Subcutaneous abdominal adipose tissue (tissue), 5 donors: Measurements from ENCODE around the gene GRIN2D.

Source experiments
- H3K27ac ChIP-seq: one replicate; pipeline ENCODE4 v1.7.0; 2013; ENCODE audit warnings: low read depth, mild to moderate bottlenecking, inconsistent platforms, low read length, moderate library complexity
- H3K27me3 ChIP-seq, 5 donors: one replicate each; pipeline ENCODE4 v1.7.0; 2013; ENCODE audit warnings: low read length in 5 of 5, inconsistent platforms in 1 of 5; ENCODE audit not compliant: control insufficient read depth in 5 of 5, insufficient read depth in 4 of 5
- H3K36me3 ChIP-seq, 5 donors: one replicate each; pipeline ENCODE4 v1.7.0; 2013; ENCODE audit warnings: low read length in 5 of 5; ENCODE audit not compliant: control insufficient read depth in 5 of 5, insufficient read depth in 5 of 5
- H3K4me1 ChIP-seq, 5 donors: one replicate each; pipeline ENCODE4 v1.7.0; 2013; ENCODE audit warnings: low read length in 5 of 5, mild to moderate bottlenecking in 3 of 5, moderate library complexity in 1 of 5; ENCODE audit not compliant: control insufficient read depth in 5 of 5, insufficient read depth in 5 of 5
- H3K4me3 ChIP-seq, 5 donors: one replicate each; pipeline ENCODE4 v1.7.0; 2013; ENCODE audit warnings: low read length in 5 of 5, low read depth in 1 of 5
- H3K9ac ChIP-seq, 5 donors: one replicate each; pipeline ENCODE4 v1.7.0; 2013; ENCODE audit warnings: low read length in 5 of 5, mild to moderate bottlenecking in 4 of 5, moderate library complexity in 3 of 5
- H3K9me3 ChIP-seq, 5 donors: one replicate each; pipeline ENCODE4 v1.7.0; 2013; ENCODE audit warnings: low read length in 5 of 5; ENCODE audit not compliant: control insufficient read depth in 5 of 5
- donor health status: healthy.
- donor health status: healthy.
- donor health status: healthy.
- donor health status: healthy.
- donor health status: healthy.

The GRIN2D gene

GRCh38 chr19:48393559-48394330 is at the start of gene GRIN2D:
TSS of gene GRIN2D (plus strand) at chr19:48393668. CDS start at chr19:48398393, 4,725 bp downstream.
- Histone ChIP-seq H3K36me3 (peaks cover 0 to 8% (median 8%) of the 10 kb centered on the region in 5 donors), H3K4me1 (peaks cover 2 to 39% (median 26%) of the 10 kb centered on the region in 5 donors), H3K27ac (no peak within 1 kb of the TSS), H3K9ac (no peak within 1 kb of the TSS), H3K9me3 (no peaks in the 10 kb centered on the region), H3K27me3 (peaks cover 43 to 56% (median 49%) of the 10 kb centered on the region in 5 donors), H3K4me3 (no peak within 1 kb of the TSS)

GRCh38 chr19:48344892-48345291 is 48.6 kb upstream of the GRIN2D start:
- no peak overlapping the region for H3K9ac ChIP-seq
- H3K27me3 ChIP-seq: no peaks in the 10 kb centered on the region
- peaks cover 0 to 19% (median 7%) of the 10 kb centered on the region in 5 donors for H3K36me3 ChIP-seq
- H3K9me3 ChIP-seq: no peaks in the 10 kb centered on the region
- peaks cover 0 to 6% (median 0%) of the 10 kb centered on the region in 5 donors for H3K4me1 ChIP-seq
- no peak overlapping the region for H3K4me3 ChIP-seq
- H3K27ac ChIP-seq: no peak overlapping the region

GRCh38 chr19:48346191-48346590 is 47.3 kb upstream of the GRIN2D start:
- peaks cover 0 to 15% (median 7%) of the 10 kb centered on the region in 5 donors for H3K36me3 ChIP-seq
- no peaks in the 10 kb centered on the region for H3K9me3 ChIP-seq
- peaks cover 0 to 6% (median 0%) of the 10 kb centered on the region in 5 donors for H3K4me1 ChIP-seq
- no peaks in the 10 kb centered on the region for H3K27me3 ChIP-seq
- H3K27ac ChIP-seq: no peak overlapping the region
- no peak overlapping the region for H3K4me3 ChIP-seq
- H3K9ac ChIP-seq: no peak overlapping the region

GRCh38 chr19:48348045-48348444 is 45.4 kb upstream of the GRIN2D start:
- H3K27ac ChIP-seq: no peak overlapping the region
- no peak overlapping the region for H3K9ac ChIP-seq
- H3K4me3 ChIP-seq: no peak overlapping the region
- H3K9me3 ChIP-seq: no peaks in the 10 kb centered on the region
- peaks cover 0 to 6% (median 0%) of the 10 kb centered on the region in 5 donors for H3K4me1 ChIP-seq
- peaks cover 0 to under 1% (median 0%) of the 10 kb centered on the region in 5 donors for H3K36me3 ChIP-seq
- H3K27me3 ChIP-seq: no peaks in the 10 kb centered on the region

GRCh38 chr19:48348737-48349136 is 44.7 kb upstream of the GRIN2D start:
- Histone ChIP-seq H3K9me3 (no peaks in the 10 kb centered on the region), H3K9ac (no peak overlapping the region), H3K36me3 (no peaks in the 10 kb centered on the region), H3K4me3 (no peak overlapping the region), H3K4me1 (peaks cover 0 to 6% (median 0%) of the 10 kb centered on the region in 5 donors), H3K27me3 (no peaks in the 10 kb centered on the region), H3K27ac (no peak overlapping the region)

GRCh38 chr19:48350856-48351255 is 42.6 kb upstream of the GRIN2D start:
- no peak overlapping the region for H3K4me3 ChIP-seq
- no peaks in the 10 kb centered on the region for H3K27me3 ChIP-seq
- H3K36me3 ChIP-seq: peaks cover 0 to 6% (median 0%) of the 10 kb centered on the region in 5 donors
- H3K27ac ChIP-seq: no peak overlapping the region
- H3K4me1 ChIP-seq: peaks cover 0 to 6% (median 0%) of the 10 kb centered on the region in 5 donors
- no peak overlapping the region for H3K9ac ChIP-seq
- no peaks in the 10 kb centered on the region for H3K9me3 ChIP-seq

- Histone ChIP-seq H3K4me3 (no peak overlapping the region), H3K27me3 (no peaks in the 10 kb centered on the region), H3K9me3 (no peaks in the 10 kb centered on the region), H3K4me1 (peaks cover 0 to 6% (median 0%) of the 10 kb centered on the region in 5 donors), H3K9ac (no peak overlapping the region), H3K27ac (no peak overlapping the region), H3K36me3 (peaks cover 0 to 6% (median 0%) of the 10 kb centered on the region in 5 donors)
Observed at GRCh38 chr19:48351341-48351752, 42.1 kb upstream of the GRIN2D start.

- no peak overlapping the region for H3K9ac ChIP-seq
- H3K4me3 ChIP-seq: no peak overlapping the region
- H3K36me3 ChIP-seq: peaks cover 0 to 9% (median 0%) of the 10 kb centered on the region in 5 donors
- no peaks in the 10 kb centered on the region for H3K4me1 ChIP-seq
- no peaks in the 10 kb centered on the region for H3K27me3 ChIP-seq
- no peak overlapping the region for H3K27ac ChIP-seq
- H3K9me3 ChIP-seq: no peaks in the 10 kb centered on the region
Observed at GRCh38 chr19:48353677-48354076, 39.8 kb upstream of the GRIN2D start.

GRCh38 chr19:48354332-48354992 is 39.0 kb upstream of the GRIN2D start:
- Histone ChIP-seq H3K9ac (no peak overlapping the region), H3K27me3 (no peaks in the 10 kb centered on the region), H3K27ac (no peak overlapping the region), H3K4me1 (no peaks in the 10 kb centered on the region), H3K9me3 (no peaks in the 10 kb centered on the region), H3K36me3 (peaks cover 0 to 9% (median 0%) of the 10 kb centered on the region in 5 donors), H3K4me3 (no peak overlapping the region)

- Histone ChIP-seq H3K4me1 (no peaks in the 10 kb centered on the region), H3K9me3 (no peaks in the 10 kb centered on the region), H3K27me3 (no peaks in the 10 kb centered on the region), H3K9ac (no peak overlapping the region), H3K4me3 (no peak overlapping the region), H3K27ac (no peak overlapping the region), H3K36me3 (peaks cover 0 to 16% (median 4%) of the 10 kb centered on the region in 5 donors)
Observed at GRCh38 chr19:48355365-48355954, 38.0 kb upstream of the GRIN2D start.
